Iris pigment epithelial cell (primary cell): ENCODE measurements around the gene NIPBL.
"Not testable (repeated sequence)": the region's sequence is repeated elsewhere in the genome, so short reads cannot be mapped to it uniquely, and the experiment has no call there.

Experiments used
- DNase-seq: peaks from one replicate; pipeline ENCODE4 v3.0.0-alpha.2; 2011; ENCODE audit warnings: low read depth

Gene NIPBL

DNA sequence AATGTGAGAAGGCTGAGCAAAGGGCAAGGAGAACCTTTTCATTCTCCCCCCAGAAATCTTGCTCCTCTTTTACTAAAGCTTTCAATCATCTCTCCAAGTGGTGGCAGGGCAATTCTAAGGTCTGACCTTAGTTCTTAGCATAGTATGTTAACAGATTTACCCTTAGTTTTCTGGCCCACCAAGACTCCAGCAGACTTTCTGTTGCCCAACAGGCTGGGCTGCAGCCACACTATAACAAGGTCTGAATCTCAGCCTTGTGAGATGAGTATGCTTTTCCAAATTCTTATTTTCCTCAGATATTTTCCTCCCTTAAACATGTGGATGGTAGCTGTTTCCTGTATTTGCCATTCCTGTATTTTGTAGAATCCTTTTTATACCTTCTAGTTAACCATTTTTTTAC is 69.5 kb downstream of the NIPBL start:
- no peak for DNase-seq

DNA sequence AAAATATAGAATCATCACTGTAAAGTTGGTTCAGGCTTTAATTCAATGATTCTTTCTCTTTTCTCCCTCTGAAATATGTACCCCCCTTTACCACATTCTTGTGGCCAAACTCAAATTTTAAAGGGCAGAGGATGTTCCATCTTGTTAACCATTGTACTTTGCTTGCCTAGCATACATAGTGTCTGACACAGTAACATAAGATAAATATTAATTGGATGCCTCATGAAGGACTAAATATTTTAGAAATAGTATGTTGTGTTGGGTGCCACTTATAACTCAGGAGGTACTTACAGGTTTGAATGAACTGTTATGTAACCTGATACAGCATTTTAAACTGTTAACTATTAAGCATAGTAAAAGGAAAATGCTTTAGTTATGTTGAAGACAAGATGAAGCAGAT is 71.5 kb downstream of the NIPBL start:
- peak; percentile 74 for DNase-seq

DNA sequence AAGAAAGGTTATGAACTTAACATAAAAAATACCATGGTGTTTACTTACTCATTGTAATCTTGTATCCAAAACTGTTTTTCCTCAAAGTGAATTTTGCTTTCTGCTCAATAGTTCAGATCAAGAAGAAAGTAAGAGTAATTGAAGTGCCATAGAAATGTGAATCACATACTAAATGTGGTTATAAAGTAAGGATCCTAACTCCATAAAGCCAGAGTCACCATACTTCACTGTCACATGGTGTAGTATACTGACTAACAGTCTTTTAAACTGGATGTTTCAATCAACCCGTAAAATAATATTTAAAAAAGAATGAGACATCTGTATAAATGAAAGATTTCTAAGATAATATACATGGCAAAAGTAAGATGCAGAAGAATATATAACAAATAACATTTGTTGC is 72.1 kb downstream of the NIPBL start:
- no peak for DNase-seq

DNA sequence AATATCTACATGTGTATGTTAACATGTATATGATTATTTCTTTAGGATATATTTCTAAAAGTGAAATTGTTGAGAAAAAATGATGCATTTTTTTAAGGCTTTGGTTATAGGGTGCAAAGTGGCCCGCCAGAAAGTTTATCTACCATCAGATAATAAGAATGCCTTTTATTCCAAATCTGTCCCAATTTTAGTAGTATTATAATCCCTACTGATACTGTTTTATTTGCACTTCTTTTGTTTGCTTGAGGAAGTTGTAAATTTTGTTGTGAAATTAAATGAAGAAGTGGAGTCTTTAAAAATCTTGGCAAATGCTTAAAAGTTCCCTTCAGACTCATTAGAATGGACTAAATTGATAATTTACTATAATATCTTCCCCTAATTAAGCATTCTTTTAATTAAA is 73.0 kb downstream of the NIPBL start:
- DNase-seq: no peak

DNA sequence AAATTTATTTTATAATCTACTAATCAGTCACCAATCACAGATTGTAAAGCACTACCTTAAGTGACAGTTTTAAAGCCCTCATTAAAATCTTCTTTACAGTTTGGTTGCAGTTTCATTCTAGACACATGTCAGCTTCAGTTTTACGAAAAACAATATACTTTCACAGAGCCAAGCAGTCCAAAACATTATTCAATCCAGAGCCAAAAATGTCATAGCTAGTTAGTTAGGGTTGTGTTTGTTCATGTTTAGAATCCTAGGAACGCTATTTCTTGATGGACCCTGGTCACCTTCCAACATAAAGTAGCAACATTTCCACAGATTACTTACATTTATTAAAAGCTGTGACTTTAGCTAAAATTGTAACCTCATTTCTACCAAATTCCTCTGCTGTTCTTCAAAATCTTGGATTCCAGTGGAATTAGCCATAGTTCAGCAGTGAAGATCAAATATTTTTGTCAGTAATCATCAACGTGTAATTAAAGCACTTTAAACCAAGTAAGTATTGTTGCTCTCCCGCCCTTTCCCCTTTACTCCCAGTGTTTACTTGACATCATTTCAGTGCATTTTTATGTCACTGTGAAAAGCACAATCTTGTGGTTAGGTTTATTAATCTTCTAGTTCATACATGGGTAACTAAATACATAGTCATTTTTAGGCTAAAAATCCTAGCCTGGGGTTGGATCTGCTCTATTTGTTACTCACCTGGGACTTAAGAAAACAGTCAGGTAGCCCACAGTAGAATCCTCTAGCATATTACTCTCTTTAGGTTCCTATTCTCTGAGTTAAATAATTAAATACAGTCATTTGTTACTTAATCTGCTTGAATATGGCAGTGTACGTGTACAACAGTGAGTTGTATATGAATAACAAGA is 74.3 kb downstream of the NIPBL start:
- DNase-seq: peak; percentile 67

DNA sequence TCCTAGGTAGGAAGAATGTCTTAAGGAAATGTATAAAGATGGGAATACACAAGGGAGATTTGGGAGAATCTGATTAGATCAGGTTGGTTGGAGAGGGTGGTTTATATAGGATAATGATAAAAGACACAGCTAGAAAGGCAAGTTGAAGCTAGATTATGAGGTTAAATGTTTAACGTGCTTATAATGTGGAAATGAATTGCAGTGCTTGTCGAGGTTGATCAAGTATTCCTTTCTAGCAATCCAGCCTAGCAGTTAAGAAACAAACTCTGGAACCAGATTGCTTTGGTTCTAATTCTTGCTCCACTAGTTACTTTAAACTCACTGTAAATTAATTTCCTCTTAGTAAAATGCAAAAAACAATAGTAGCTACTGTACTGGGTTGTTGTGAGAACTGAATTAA is 76.5 kb downstream of the NIPBL start:
- DNase-seq: no peak

DNA sequence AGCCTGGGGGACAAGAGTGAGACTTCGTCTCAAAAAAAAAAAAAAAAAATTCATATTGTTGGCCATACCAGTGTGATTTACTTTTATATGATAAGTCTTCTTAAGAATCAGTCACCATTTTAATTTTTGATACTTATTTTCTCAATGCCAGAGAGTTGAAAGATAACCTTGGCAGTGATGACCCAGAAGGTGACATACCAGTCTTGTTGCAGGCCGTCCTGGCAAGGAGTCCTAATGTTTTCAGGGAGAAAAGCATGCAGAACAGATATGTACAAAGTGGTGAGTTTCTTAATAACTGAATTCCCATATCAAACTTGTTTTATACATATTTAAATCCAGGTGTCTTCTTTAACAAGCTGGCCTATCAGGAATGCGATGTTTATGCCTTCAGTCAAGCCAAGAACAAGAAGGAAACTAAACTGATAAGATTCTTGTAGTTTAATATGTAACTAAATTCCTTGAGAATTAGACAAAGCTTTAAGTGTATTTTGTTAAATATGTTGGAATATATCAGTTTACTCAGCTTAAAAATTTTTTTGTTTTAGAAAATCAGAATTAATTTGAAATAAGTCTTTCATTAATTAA is 81.5 kb downstream of the NIPBL start:
- DNase-seq: no peak

DNA sequence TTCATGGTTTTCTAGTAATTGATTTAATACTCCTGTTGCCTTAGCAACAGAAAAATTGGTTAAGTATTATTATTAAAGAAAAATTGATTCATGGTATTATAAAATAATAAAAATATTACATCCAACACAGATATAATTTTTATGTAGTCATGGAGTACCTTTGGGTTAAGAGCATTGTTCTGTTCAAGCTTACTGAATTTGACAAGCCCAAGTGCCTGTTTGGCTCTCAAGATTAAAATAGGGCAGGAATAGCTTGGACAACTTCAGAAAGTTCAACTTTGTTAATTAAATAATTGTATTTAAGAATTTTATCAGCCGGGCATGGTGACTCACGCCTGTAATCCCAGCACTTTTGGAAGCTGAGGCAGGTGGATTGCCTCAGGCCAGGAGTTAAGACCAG is 82.0 kb downstream of the NIPBL start:
- no peak for DNase-seq

DNA sequence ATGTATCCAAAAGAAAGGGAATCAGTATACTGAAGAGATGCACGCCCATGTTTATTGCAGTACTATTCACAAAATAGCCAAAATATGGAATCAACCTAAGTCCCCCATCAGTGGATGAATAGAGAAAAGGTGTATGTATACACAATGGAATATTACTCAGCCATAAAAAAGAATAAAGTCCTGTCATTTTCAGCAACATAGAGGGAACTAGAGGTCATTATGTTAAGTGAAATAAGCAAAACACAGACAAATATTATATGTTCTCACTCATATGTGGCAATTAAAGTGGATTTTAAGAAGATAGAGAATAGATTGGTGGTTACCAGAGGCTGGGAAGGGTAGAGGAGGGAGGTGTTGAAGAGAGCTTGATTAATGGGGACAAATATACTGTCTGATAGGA is 88.6 kb downstream of the NIPBL start:
- DNase-seq: no peak

DNA sequence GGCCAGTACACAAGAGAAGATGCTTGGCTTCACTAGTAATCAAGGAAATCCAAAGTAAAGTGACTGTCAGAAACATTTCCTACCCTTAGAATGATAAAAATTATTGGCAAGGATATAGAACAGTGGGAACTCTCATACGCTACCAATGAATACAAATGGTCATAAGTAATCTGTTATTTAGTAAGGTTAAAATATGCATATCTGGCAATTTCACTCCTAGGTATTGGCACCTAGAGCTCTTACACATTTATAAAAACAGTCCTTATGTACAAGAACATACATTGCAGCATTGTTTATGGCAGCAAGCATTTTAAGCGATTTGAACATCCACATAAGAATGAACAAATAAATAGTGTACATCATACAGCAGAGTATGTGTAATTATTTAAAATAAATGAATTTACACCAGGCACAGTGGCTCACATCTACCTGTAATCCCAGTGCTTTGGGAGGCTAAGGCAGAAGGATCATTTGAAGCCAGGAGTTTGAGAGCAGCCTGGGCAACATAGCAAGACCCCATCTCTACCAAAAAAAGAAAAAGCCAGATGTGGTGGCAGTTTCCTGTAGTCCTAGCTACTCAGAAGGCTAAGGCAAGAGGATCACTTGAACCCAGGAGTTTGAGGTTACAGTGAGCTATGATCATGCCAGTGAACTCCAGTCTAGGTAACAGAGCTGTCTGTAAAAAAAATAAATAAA is 93.3 kb downstream of the NIPBL start:
- no peak for DNase-seq

DNA sequence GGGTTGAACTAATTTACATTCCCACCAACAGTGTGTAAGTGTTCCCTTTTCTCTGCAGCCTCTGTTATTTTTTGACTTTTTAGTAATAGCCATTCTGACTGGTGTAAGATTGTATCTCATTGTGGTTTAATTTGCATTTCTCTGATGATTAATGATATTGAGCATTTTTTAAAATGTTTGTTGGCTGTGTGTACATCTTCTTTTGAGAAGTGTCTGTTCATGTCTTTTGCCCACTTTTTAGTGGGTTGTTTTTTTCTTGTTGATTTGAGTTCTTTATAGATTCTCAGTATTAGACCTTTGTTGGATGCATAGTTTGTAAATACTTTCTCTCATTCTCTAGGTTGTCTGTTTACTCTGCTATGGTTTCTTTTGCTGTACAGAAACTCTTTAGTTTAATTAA is 101.6 kb downstream of the NIPBL start:
- no peak for DNase-seq

DNA sequence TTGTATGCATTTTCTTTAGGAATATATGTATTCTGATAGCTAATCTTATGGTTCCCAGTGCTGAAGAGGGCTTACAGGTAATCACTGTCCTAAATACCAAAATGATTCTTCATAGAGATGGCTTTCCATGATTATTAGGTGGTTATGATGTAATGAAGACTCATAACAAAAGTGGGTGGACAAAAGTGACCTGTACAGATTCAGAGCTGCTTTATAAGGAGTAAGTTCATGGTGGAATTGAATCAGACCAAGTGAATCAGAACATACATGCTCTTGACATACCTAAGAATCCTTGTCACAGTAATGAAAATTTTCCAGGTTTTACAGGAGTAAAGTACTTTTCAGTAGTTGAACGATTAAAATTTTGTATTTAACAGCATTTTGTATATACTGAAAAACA is 105.6 kb downstream of the NIPBL start:
- peak; percentile 48 for DNase-seq

DNA sequence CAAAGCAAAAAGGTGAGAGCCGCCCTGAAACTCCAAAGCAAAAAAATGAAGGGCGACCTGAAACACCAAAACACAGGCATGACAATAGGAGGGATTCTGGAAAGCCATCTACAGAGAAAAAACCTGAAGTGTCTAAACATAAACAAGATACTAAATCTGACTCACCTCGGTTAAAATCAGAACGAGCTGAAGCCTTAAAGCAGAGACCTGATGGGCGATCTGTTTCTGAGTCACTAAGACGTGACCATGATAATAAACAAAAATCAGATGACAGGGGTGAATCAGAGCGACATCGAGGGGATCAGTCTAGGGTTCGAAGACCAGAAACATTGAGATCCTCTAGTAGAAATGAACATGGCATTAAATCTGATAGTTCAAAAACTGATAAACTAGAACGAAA is 108.8 kb downstream of the NIPBL start:
- DNase-seq: peak; percentile 78

DNA sequence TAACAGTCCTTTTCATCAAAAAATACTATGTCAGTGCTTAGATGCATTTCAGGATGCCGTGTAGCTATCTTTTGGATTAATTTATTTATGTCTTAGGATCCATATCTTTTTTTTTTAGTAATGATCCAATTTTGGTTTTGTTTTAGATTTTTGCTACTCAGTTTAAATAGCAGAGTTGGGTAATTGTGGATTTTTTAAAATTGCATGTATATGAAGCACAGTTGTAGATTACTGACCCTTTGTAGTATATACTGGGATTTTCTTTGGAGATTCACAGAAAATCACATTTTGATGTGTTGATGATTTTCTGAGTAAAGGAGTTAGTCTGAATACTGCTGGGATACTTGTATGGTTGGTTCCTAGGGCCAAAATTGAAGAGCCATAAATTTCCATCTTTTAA is 111.8 kb downstream of the NIPBL start:
- DNase-seq: no peak

DNA sequence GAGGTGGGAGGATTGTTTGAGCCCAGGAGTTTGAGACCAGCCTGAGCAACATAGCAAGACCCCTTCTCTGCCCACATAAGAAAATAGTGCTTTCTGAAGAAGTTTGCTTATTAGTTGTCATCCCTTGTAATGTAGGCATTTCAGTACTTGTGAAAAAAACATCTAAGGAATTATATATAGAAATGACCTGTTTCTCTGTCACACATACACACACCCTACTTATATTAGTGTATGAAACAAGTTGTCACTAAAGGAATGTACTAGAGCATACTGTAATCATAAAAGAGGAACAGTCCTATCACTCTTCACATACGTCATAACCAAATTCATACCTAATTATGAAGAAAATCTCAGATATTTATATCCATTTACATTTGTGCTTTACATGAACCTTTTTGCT is 122.0 kb downstream of the NIPBL start:
- no peak for DNase-seq

DNA sequence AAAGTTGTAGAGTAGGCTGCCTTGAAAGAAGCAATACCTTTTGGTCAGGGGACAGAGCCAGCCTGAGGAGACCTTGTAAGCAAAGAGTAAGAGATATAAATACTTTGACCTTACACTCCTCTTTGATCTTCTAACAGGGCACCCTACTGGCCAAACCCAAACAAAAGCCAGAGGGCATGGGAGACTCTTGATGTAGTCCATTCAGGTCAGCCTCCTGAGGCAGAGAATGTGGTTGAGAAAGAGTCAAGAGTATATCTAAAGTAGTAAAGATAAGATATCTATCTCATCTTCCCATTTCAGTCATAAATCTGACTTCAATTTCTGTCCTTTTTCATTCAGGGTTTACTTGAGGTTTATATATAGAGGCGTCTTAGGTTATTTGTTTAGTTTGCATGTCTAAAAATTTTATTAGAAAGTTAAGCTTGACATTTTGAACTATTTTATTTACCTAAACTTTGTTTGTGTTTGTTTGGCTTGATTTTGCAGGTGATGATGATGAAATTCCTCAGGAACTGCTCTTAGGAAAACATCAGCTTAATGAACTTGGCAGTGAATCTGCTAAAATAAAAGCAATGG is 125.7 kb downstream of the NIPBL start:
- DNase-seq: no peak

DNA sequence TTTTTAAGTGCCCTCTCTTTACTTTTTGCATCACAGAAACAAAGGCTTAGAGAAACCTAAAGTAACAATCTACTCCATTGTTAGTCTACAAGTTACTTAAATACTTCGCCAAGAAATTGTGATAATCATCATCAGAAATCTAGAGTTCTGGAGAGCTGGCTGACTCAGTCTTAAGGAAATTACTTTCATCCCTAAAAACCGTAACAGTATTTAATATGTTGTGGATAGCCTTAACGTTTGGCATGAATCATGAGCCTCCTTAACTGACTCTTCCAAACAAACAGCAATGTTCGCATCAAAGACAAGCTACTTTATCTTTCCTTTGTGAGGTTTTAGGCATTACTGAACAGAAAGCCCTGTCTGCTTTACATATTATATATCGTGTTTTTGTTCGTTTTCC is 128.7 kb downstream of the NIPBL start:
- DNase-seq: peak; percentile 76

DNA sequence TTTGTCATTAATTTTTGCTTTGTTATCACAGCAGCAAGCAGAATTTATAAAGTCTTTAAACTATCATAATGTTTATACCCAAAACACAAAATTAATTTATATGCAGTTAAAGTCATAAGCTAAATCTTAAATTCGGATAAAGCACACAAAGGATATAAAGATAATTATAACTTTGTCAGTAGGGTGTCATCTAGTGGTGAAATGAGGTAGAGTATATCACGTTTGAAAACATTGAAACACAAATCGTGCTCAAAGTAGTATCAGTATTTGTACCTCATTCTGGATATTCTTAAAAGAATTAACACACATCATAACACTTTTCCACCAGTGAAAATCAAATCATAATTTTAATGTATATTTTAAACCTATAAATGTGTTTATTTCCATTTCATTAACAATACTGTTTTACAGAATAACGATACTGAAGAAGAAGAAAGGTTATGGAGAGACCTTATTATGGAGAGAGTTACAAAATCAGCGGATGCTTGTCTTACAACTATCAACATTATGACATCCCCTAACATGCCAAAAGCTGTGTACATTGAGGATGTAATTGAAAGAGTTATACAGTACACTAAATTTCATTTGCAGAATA is 129.5 kb downstream of the NIPBL start:
- DNase-seq: peak; percentile 39

DNA sequence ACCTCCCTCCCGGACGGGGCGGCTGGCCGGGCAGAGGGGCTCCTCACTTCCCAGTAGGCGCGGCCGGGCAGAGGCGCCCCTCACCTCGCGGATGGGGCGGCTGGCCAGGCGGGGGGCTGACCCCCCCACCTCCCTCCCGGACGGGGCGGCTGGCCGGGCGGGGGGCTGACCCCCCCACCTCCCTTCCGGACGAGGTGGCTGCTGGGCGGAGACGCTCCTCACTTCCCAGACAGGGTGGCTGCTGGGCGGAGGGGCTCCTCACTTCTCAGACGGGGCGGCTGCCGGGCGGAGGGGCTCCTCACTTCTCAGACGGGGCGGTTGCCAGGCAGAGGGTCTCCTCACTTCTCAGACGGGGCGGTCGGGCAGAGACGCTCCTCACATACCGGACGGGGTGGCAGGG is 136.6 kb downstream of the NIPBL start:
- DNase-seq: not testable (repeated sequence)

DNA sequence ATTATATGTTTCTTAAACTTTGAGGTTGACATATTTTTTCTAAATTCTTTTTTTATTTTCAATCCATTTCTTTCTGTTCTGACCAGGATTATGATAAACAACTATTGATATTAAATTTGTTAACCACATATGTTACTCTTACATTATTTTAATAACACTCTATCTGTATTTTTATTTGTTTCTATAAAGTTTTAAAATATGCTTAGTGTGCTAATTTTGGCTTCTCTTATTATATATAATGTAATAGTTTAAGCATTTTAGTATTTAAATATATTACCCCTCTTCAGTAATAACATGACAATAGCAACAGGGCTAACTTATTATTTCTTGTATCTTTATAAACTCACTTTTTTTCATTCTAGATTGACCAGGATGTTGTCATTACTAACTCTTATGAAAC is 137.8 kb downstream of the NIPBL start:
- no peak for DNase-seq

DNA sequence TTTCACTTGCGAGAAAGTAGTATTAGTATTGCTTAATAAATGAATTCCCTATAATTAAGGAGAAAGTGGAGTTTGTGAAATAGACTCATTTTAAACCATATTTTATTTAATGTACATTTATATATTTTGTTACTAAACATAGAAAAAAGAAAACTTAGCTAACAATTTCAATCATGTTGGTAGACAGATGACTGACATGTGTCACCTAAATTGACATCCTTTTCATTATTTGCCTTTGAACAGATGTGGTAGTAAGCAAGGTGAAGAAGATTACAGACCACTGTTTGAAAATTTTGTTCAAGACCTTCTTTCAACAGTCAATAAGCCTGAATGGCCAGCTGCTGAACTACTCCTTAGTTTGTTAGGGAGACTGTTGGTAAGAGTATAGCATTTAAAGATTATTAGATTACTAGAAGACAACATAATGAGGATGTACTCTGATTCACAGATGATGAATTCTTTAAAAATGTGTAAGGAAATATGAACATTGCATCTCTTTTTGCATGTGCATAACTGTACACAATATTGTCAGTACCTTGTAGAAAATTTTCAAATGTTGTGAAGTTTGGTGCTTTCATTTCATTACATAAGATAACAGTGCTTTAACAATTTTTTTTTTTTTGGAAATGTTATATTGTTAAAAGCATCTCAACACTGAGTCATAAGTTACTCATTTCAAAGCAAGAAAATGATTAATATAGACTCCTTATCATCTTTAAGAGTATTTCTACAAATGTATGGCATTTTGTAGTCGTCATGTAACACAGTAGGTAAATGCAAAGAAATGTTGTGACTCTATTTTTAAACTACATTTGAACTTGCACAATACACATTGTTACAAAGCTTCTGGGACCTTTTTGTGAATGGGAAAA is 139.5 kb downstream of the NIPBL start:
- peak; percentile 33 for DNase-seq

DNA sequence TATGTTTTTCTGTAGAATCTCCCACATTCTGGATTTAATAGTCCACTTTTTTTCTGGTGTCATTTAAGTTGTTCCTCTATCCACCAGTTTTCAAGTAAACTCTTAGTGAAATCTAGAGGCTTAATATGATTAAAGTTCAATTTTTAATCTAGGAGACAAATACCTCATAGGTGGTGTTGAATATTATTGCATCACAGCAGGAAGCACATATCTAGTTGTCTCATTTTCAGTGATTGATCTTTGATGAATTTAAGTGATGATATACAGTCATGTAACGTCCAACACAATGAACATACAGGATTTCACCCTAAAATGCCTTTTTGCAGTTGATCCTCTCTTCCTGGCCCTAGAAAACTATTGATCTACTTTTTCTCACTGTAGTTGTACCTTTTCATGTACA is 152.3 kb downstream of the NIPBL start:
- DNase-seq: no peak
